HCT116 (cell line): ENCODE results near the gene DPRX. TPM values are rescaled to one million over a fixed set of nuclear protein-coding genes. Genes with fewer than 3 reads are reported as not detected.
"Not testable (repeated sequence)": the region's sequence is repeated elsewhere in the genome, so short reads cannot be mapped to it uniquely, and the experiment has no call there.

Source experiments
- ATAC-seq: fragments of 200-7000 bp; cut with Tn5 transposase; 2 replicates; pipeline ENCODE4 v1.9.1; 2020; ENCODE audit warnings: mild to moderate bottlenecking, moderate library complexity
- BruUV-seq: library from RNA; stranded (reverse); fragments of 400-500 nt; replicated peaks from 2 replicates; lab custom pipeline; 2021; lab: Mats Ljungman, UMichigan
- CTCF ChIA-PET: fragments of 300-600 bp; sonication (Branson Sonifier 250); formaldehyde crosslinking; loops from one replicate; lab custom pipeline; 2021; ENCODE audit warnings: antibody characterized with exemption; lab: Charles Lee
- POLR2A ChIA-PET: fragments of 300-600, 350-600 bp; sonication (Branson Sonifier 250); formaldehyde crosslinking; loops from one replicate; lab custom pipeline; 2021; ENCODE audit warnings: antibody characterized with exemption; lab: Charles Lee
- RAD21 ChIA-PET, 2 experiments: fragments of 300-600 bp; sonication (Branson Sonifier 250); formaldehyde crosslinking; loops; one replicate each; lab custom pipeline; 2023; ENCODE audit warnings: low total read pairs in 2 of 2; ENCODE audit not compliant: uncharacterized antibody in 2 of 2, unreplicated experiment in 2 of 2, low non-redundant PET in 1 of 2; lab: Charles Lee
- DNase-seq: peaks from one replicate; pipeline ENCODE4 v3.0.0-alpha.2; 2010; ENCODE audit warnings: low read depth, low spot score
- H2AFZ ChIP-seq: fragments of 200-600 bp; shearing (Covaris generic), sonication (generic); 2 replicates; pipeline ENCODE4 v1.6.1; 2017; ENCODE audit warnings: low read depth, mixed run types, mixed read lengths, antibody characterized with exemption, low read length; ENCODE audit not compliant: poor library complexity, severe bottlenecking
- H3K27ac ChIP-seq: 2 replicates; pipeline ENCODE4 v1.5.1; 2012; ENCODE audit warnings: low read depth, low read length
- H3K27me3 ChIP-seq: fragments of 200-600 bp; sonication (generic); 2 replicates; pipeline ENCODE4 v1.6.1; 2016; ENCODE audit warnings: mixed run types, low read length, mixed read lengths; ENCODE audit not compliant: insufficient read depth
- H3K36me3 ChIP-seq, 2 experiments: fragments of 200-500 bp in 1 of 2; fragments of 200-600 bp in 1 of 2; sonication (Bioruptor generic) in 1 of 2; sonication (generic) in 1 of 2; 2 replicates each; pipeline versions ENCODE4 v1.5.1 to v1.6.1; 2014 to 2016; ENCODE audit warnings: low read length in 2 of 2, inconsistent platforms in 1 of 2, mixed read lengths in 1 of 2, mixed run types in 1 of 2; ENCODE audit not compliant: insufficient read depth in 2 of 2, control insufficient read depth in 1 of 2
- H3K4me1 ChIP-seq, 2 experiments: fragments of 200-600 bp in 1 of 2; sonication (generic) in 1 of 2; 2 replicates each; pipeline versions ENCODE4 v1.5.1 to v1.6.1; 2012 to 2017; ENCODE audit warnings: low read length in 2 of 2, inconsistent platforms in 1 of 2, mild to moderate bottlenecking in 1 of 2, mixed read lengths in 1 of 2, mixed run types in 1 of 2, moderate library complexity in 1 of 2; ENCODE audit not compliant: insufficient read depth in 2 of 2, control insufficient read depth in 1 of 2
- H3K4me2 ChIP-seq: fragments of 200-600 bp; sonication (generic); 2 replicates; pipeline ENCODE4 v1.6.1; 2017; ENCODE audit warnings: mixed run types, low read length, mixed read lengths
- H3K4me3 ChIP-seq, 2 experiments: fragments of 200-600 bp in 1 of 2; sonication (generic) in 1 of 2; replicated peaks in 1 of 2; 2 replicates each; pipeline ENCODE4 v1.5.1; 2011 to 2016; ENCODE audit warnings: low read length in 2 of 2, control low read depth in 1 of 2, low read depth in 1 of 2, mild to moderate bottlenecking in 1 of 2, mixed read lengths in 1 of 2, mixed run types in 1 of 2
- H3K79me2 ChIP-seq: fragments of 200-600 bp; sonication (generic); 2 replicates; pipeline ENCODE4 v1.6.1; 2017; ENCODE audit warnings: mild to moderate bottlenecking, mixed run types, low read length, moderate library complexity, mixed read lengths; ENCODE audit not compliant: insufficient read depth
- H3K9ac ChIP-seq: fragments of 200-600 bp; sonication (generic); 2 replicates; pipeline ENCODE4 v1.6.1; 2016; ENCODE audit warnings: low read length, mixed read lengths
- H3K9me2 ChIP-seq: fragments of 200-600 bp; sonication (generic), shearing (Covaris generic); 2 replicates; pipeline ENCODE4 v1.6.1; 2017; ENCODE audit warnings: mixed run types, mild to moderate bottlenecking, moderate library complexity; ENCODE audit not compliant: insufficient read depth
- H3K9me3 ChIP-seq, 2 experiments: fragments of 200-500 bp in 1 of 2; fragments of 200-600 bp in 1 of 2; sonication (Bioruptor generic) in 1 of 2; sonication (generic) in 1 of 2; 2 replicates each; pipeline ENCODE4 v1.6.1; 2014 to 2017; ENCODE audit warnings: low read length in 2 of 2, mixed read lengths in 2 of 2, inconsistent platforms in 1 of 2, low read depth in 1 of 2, mild to moderate bottlenecking in 1 of 2, mixed run types in 1 of 2, moderate library complexity in 1 of 2; ENCODE audit not compliant: control insufficient read depth in 1 of 2, insufficient read depth in 1 of 2
- H4K20me1 ChIP-seq: fragments of 200-600 bp; sonication (generic), shearing (Covaris generic); 2 replicates; pipeline ENCODE4 v1.6.1; 2017; ENCODE audit warnings: mixed run types, mild to moderate bottlenecking, moderate library complexity; ENCODE audit not compliant: insufficient read depth
- ATF3 ChIP-seq: IDR thresholded peaks from 2 replicates; pipeline ENCODE4 v1.6.1; 2012
- CBX3 ChIP-seq: IDR thresholded peaks from 2 replicates; pipeline ENCODE4 v1.6.1; 2012; ENCODE audit warnings: low read depth
- CTCF ChIP-seq, 3 experiments: fragments of 200-600 bp in 1 of 3; sonication (generic) in 1 of 3; IDR thresholded peaks in 2 of 3; conservative IDR thresholded peaks in 1 of 3; 2 replicates each; pipeline ENCODE4 v1.5.1; 2012 to 2017; ENCODE audit warnings: low read depth in 2 of 3, low read length in 2 of 3, antibody characterized with exemption in 1 of 3, borderline replicate concordance in 1 of 3, control low read depth in 1 of 3, mild to moderate bottlenecking in 1 of 3, mixed read lengths in 1 of 3, mixed run types in 1 of 3, moderate library complexity in 1 of 3; ENCODE audit not compliant: insufficient read depth in 1 of 3
- EGR1 ChIP-seq: IDR thresholded peaks from 2 replicates; pipeline ENCODE4 v1.6.1; 2012; ENCODE audit warnings: low read depth
- EZH2 ChIP-seq: fragments of 200-600 bp; sonication (generic); IDR thresholded peaks from 2 replicates; pipeline ENCODE4 v1.6.1; 2017; ENCODE audit warnings: antibody characterized with exemption, mixed run types
- EZH2phosphoT487 ChIP-seq: fragments of 200-600 bp; IDR thresholded peaks from 2 replicates; pipeline ENCODE4 v1.6.1; 2018; ENCODE audit warnings: antibody characterized with exemption, borderline replicate concordance
- FOSL1 ChIP-seq: IDR thresholded peaks from 2 replicates; pipeline ENCODE4 v1.6.1; 2012; ENCODE audit warnings: low read depth
- POLR2A ChIP-seq: IDR thresholded peaks from 2 replicates; pipeline ENCODE4 v1.7.0; 2011; ENCODE audit warnings: borderline replicate concordance; ENCODE audit not compliant: insufficient read depth, insufficient read length; ENCODE audit errors: extremely low read depth
- POLR2AphosphoS5 ChIP-seq: IDR thresholded peaks from 2 replicates; pipeline ENCODE4 v1.6.1; 2011; ENCODE audit warnings: mild to moderate bottlenecking, low read depth, low read length, moderate library complexity
- REST ChIP-seq: IDR thresholded peaks from 2 replicates; pipeline ENCODE4 v1.6.1; 2012; ENCODE audit warnings: low read depth
- SIN3A ChIP-seq: IDR thresholded peaks from 2 replicates; pipeline ENCODE4 v1.6.1; 2012; ENCODE audit warnings: low read depth
- SP1 ChIP-seq: IDR thresholded peaks from 2 replicates; pipeline ENCODE4 v1.6.1; 2012; ENCODE audit warnings: low read depth
- SRF ChIP-seq: IDR thresholded peaks from 2 replicates; pipeline ENCODE4 v1.6.1; 2012; ENCODE audit warnings: low read depth
- YY1 ChIP-seq: IDR thresholded peaks from 2 replicates; pipeline ENCODE4 v1.6.1; 2011; ENCODE audit warnings: low read length, low read depth, moderate library complexity, mild to moderate bottlenecking; ENCODE audit not compliant: insufficient replicate concordance; ENCODE audit errors: extremely low read depth
- ZNF274 ChIP-seq: fragments of 200-500 bp; sonication (Bioruptor generic); IDR thresholded peaks from 2 replicates; pipeline ENCODE4 v1.6.1; 2014; ENCODE audit warnings: mild to moderate bottlenecking, low read depth, low read length, inconsistent platforms
- intact Hi-C: fragments of 100-400 bp; cut with micrococcal nuclease; formaldehyde crosslinking; loops from 2 replicates; pipeline ENCODE4 v1.10.0; 2022
- total RNA-seq: library from RNA; stranded (reverse); gene quantifications from one replicate; pipeline ENCODE4 v1.2.1, GENCODE V29; 2021; ENCODE audit not compliant: unreplicated experiment

Gene DPRX
- total RNA-seq, 1 experiment from 2014 or later: not detected

- H3K79me2 ChIP-seq, H3K27ac ChIP-seq, DNase-seq, ATAC-seq, H3K4me3 ChIP-seq, H4K20me1 ChIP-seq, intact Hi-C loops, RAD21 ChIA-PET, H3K9me2 ChIP-seq, H2AFZ ChIP-seq, CTCF ChIA-PET, H3K4me1 ChIP-seq, H3K27me3 ChIP-seq, H3K4me2 ChIP-seq, H3K36me3 ChIP-seq, POLR2A ChIA-PET, H3K9ac ChIP-seq, BruUV-seq, H3K9me3 ChIP-seq: not testable (repeated sequence)
These were observed 37.0 kb downstream of the DPRX start for GRCh38 chr19:53668804-53669203.

GRCh38 chr19:53670345-53670744 lies 38.5 kb downstream of the DPRX start:
- BruUV-seq: no TSS peak
- Histone ChIP-seq H3K36me3 (no peaks in the 10 kb centered on the region), H3K9me2 (no peaks in the 10 kb centered on the region), H3K27me3 (no peaks in the 10 kb centered on the region), H3K9ac (no peak overlapping the region), H2AFZ (no peak overlapping the region), H3K4me2 (no peak overlapping the region), H3K4me1 (no peaks in the 10 kb centered on the region), H3K27ac (no peak overlapping the region), H3K9me3 (no peaks in the 10 kb centered on the region), H4K20me1 (no peaks in the 10 kb centered on the region), H3K4me3 (no peak overlapping the region), H3K79me2 (no peaks in the 10 kb centered on the region)
- CTCF ChIA-PET: no interaction called here
- DNase-seq (no peak), ATAC-seq (no peak)
- POLR2A ChIA-PET: no interaction called here
- intact Hi-C loops: no loop called here
- RAD21 ChIA-PET: interaction anchor here in 1 of 2 experiments (0.5 kb wide), 1 partner anchor 1068 kb away, joined by 3 read pairs; no protein-coding TSS in a partner anchor
- TF ChIP-seq ATF3: no peak
- no peak for TF ChIP-seq SP1
- TF ChIP-seq EZH2phosphoT487: no peak
- no peak for TF ChIP-seq ZNF274
- TF ChIP-seq FOSL1: no peak
- no peak for TF ChIP-seq YY1
- TF ChIP-seq EGR1: no peak
- TF ChIP-seq EZH2: no peak
- no peak for TF ChIP-seq SIN3A
- TF ChIP-seq SRF: no peak
- no peak for TF ChIP-seq POLR2A
- no peak for TF ChIP-seq CBX3
- TF ChIP-seq POLR2AphosphoS5: no peak
- no peak for TF ChIP-seq REST
- no peak for TF ChIP-seq CTCF (IDR thresholded peaks at IDR 0.05 in 2 of 3, conservative IDR thresholded peaks at IDR 0.05 in 1 of 3; ENCODE audit: borderline replicate concordance in 1 of 3, insufficient read depth in 1 of 3, low read depth in 2 of 3, low read length in 2 of 3)
